ENCODE measurements around the gene C20orf204.

The C20orf204 gene

DNA sequence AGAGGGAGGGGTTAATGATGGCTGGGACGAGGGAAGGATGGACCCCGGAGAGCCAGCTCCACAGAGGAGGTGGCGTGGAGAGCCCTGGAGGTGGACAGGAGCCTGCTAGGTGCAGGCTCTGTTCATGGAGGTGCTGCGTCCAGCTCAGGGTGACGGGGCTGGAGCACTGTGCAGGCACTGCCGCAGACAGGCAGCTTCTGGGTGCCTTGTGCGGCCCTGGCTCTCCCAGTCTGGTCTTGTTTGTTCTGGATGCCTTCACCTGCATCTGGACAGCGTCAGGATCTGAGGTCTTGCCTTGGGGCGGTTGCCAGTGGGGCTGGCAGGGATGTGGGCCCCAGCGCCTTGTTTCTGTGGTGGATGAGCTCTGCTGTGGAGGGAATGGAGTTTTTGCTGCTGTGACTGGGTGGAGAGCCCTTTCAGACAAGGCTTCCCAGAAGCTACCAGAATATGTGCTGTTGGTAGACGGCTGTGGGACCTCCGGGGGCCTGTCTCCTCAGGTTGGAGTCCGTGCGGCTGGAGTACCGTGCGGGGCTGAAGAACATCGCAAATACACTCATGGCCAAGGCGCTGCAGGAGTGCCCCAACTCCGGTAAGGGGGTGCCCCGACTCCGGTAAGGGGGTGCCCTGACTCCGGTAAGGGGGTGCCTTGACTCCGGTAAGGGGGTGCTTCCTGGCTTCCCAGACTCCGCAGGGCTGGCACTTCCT is 7.8 kb upstream of the C20orf204 start:
- DNase-seq (ENCODE audit: low read depth, low spot score) = peak; percentile 53

DNA sequence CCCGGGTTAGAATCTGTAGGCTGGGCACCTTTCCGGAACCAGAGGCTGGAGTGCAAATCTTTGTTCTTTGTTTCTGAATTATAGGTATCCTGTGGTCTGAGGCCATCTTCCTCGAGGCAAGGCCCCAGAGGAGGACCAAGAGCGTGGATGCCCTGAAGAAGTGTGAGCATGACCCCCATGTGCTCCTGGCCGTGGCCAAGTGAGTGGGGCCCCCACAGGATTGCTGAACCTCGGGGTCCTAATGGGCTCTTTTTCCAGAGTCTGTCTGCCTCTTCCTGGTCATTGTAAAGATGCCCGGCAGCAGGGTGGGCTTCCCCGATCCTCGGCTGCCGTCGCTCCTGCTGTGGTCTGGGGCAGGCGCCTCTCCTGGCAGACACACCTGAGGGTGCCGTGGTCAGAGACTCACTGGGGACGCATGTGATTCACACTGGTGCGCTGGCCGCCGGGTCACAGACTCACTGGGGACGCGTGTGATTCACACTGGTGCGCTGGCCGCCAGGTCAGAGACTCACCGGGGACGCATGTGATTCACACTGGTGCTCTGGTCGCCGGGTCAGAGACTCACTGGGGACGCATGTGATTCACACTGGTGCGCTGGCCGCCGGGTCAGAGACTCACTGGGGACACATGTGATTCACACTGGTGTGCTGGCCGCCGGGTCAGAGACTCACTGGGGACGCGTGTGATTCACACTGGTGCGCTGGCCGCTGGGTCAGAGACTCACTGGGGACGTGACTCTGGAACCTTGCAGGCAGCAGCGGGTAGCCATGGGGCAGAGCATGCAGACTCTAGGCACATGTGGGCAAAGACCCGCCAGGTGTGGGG is 6.5 kb upstream of the C20orf204 start:
- DNase-seq (ENCODE audit: low read depth, low spot score) = no peak

DNA sequence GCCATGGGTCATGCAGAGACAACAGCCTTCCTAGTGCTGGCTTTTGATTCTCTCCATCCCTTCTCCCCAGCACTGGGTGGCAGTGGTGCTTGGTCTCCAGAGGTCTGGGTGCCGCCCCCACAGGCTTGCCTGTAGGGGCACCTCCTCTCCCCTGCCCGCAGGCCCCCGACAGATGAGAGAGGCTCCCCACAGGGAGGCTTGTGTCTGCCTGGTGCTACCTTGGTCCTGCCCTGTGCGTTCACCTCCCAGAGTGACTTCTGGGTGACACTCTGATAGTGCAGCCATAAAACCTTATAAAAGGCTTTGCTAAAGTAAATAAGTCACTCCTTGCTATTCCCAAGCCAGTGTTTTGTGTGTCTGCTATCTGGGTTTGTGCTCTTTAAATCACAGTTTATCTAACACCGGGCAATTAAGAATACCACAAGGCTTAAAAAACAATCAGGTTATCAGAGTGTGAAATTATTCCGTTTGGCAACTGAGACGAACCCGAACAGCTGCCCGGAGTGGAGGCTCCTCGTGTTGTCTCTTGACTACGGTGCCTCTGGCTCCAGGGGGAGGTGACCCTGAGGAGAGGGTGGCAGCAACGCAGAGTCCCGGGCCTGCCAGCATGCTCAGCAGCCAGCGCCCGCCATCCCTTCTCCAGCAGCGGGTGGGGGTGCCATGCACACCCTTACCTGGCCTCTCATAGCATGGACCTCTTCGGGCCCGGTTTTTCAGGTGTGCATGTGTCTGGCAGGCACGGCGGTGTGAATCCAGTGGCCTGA is 5.4 kb upstream of the C20orf204 start:
- no peak for DNase-seq (ENCODE audit: low read depth, low spot score)

DNA sequence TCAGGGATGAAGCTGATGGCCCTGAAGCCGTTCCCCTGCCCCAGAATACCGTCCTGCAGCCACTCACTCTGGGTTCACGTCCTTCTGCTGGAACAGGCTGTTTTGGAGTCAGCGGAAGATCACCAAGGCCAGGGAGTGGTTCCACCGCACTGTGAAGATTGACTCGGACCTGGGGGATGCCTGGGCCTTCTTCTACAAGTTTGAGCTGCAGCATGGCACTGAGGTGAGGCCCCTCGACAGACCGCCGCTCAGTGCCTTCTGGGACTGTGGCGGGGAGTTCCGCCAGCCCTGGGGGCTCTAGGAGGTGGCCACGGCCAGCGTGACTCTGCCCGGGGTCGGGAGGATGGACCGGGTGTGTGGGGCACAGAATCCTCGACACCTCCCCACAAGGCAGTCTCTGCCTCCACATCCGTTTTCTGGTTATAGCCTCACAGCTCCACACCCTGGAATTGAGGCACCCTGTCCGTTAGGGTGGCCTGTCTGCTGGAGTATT is 4.1 kb upstream of the C20orf204 start:
- DNase-seq (ENCODE audit: low read depth, low spot score) = no peak

DNA sequence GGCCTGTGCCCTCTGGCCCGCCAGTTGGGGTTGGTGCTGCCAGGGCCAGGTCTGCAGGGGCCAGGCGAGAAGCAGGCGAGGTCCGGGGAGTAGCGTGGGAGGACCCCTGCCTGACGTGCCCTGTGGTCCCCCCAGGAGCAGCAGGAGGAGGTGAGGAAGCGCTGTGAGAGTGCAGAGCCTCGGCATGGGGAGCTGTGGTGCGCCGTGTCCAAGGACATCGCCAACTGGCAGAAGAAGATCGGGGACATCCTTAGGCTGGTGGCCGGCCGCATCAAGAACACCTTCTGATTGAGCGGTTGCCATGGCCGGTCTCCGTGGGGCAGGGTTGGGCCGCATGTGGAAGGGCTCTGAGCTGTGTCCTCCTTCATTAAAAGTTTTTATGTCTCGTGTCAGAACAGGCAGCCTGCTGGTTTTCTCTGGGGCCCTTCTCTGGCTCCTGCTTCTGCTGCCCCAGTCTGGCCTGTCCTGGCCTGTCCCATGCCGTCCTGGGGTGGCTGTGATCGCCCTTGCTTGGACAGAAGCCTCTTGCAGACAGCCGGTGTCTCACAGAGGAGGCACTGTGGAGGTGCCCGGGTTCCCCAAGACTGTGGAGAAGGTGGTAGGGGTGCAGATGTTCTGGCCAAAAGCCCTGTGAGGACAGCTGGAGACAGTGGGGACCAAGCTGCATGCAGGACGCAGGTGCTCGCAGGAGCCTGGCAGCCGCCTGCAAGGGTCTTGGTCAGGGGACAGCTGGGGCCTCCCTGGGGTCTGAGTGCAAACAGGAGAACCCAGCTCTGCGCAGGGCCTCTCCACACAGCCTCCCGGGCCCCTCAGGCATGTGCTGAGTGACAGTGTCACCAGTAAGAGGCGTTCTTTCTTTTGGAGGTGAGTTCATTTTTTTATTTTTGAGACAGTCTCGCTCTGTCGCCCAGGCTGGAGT is 3.0 kb upstream of the C20orf204 start:
- DNase-seq (ENCODE audit: low read depth, low spot score) = no peak

DNA sequence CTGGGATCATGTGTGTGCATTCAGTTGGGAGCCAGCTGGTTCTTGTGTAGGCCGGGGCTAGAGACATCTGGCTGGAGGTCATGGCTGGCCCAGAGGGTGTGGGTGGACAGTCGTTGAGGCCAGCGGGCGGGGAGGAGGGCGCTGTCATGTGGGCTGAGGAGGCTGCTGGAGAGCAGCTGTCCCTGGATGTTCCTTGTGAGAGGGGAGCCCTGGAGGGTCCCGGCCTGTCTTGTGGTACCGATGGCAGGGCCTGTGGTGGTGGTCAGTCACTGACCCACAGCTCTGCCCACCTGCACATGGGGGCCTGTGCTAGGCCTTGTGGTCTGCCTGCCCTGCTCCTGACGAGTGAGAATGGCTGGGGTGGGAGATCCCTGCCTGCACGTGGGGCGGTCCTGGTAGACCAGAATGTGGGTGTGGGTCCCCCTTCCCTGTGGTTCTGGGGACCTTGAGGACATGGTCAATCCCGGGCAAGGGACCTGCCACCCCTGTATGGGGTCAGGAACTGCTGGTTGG is 1.9 kb upstream of the C20orf204 start:
- DNase-seq (ENCODE audit: low read depth, low spot score) = no peak

DNA sequence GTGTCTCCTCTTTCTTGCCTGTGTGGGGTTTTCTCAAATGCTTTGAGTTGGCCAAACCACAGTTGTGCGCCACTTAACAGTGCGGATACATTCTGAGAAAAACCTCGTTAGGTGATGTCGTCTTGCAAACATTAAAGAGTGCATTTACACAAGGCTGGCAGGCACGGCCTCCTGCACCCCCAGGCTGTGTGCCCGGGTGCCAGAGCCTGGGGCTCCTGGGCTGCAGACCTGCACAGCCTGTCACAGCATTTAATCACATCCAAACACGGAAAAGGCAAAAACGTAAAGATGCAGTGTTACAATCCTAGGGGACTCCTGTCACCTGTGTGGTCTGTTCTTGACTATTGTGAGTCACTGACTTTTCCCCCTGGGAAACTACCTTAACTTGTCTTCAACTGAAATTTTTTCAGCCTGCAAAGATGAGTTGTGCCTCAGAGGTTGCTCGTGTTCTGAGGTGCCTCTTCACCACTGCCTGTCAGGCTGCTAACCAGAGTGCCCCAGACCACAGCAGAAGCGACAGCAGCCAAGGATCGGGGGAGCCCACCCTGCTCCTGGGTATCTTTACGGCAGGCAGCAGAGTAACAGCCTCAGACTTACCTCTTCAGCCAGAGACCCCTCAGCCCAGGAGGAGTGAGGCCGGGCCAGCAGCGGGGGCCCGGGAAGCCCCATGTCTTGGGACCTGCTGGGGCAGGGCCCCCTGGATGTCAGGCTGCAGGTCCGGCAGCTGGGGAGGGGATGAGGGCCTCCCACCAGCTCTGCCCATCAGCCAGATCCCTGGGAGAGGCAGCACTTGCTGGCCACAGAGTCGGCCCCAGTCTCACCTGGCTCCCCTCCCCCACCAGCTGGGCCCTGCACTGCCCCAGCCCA is 683 bp upstream of the C20orf204 start:
- no peak for DNase-seq (ENCODE audit: low read depth, low spot score)

DNA sequence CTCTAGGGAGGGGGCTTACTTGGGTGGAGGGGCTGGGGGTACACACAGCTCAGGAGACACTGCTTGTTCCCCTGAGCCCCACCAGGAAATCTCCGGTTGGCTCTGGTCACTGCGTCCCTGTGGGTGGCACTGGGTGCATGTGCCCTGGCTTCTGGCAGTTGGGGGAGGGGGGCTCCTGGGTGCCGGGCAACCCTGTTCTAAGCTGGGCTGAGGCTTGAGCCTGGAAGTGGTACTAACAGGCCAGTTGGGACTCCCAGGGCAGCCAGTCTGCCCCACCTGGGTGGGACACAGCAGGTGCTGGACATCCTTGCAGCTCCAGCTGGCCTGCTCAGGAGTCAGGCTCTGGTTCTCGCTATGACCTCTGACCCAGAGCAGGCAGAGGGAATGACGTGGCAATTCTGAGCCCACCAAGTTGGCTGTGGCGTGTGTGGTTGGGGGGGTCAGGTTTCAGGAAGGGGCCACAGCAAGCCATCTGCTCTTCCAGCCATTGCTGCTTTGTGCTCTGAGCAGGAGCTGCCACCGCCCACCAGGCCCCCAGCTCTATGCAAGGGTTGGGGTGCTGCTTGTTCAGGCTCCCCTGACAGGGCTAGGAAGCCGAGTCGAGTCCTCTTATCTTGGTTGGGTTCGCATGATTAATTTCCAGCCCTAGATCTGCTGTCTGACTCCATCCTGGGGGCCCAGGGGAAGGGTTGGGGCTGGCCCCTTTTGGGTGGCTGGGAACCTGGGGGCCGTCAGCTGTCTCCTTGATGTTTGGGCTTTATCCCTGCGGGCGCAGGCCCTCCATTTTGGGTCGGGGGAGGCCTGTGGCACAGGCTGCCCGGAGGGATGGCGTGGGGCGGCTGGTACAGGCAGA is 590 bp downstream of the C20orf204 start:
- no peak for DNase-seq (ENCODE audit: low read depth, low spot score)

DNA sequence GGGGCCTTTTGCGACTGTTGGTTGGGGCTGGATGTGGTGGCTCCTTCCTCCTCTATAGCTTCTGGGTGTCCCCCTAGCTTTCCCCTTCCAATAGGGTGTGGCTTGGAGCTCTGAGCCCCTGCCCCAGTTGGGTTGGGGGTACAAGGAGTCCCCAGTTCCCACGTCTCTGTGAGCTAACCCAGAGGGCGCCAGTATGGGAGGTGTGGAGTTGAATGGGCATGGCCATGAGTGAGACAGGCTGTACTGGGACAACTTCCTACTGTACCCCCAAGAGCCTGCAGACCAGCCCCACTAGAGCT is 1.2 kb downstream of the C20orf204 start:
- DNase-seq (ENCODE audit: low read depth, low spot score) = no peak

DNA sequence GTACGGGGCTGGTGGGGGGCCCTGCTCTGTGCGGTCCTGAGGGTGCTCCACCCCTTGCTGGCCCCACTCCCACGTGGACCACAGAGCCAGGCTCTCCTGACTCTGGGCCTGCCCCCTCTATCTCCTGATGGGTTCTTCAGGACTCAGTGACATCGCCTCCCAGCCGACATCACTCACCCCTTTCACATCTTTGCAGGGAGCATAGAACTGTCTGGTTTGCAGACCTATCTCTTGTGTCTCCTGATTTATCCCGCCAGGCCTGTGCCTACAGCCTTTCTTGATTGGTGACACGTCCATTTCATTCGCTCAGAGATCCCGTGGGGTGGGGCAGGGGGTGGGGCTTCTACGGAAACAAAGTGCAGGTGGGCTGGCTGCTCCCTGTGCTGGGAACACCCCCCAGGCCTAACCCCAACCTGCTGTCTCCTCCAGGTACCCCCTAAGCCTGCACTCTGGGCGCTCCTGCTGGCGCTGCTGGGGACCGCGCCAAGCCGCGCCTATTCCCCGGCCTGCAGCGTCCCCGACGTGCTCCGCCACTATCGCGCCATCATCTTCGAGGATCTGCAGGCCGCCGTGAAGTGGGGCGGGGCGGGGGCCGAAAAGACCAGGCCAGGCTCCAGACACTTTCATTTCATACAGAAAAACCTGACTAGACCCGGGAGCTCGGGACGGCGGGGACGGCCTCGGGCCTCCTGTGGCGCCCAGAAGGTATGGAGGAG is 1.7 kb downstream of the C20orf204 start:
- no peak for DNase-seq (ENCODE audit: low read depth, low spot score)

DNA sequence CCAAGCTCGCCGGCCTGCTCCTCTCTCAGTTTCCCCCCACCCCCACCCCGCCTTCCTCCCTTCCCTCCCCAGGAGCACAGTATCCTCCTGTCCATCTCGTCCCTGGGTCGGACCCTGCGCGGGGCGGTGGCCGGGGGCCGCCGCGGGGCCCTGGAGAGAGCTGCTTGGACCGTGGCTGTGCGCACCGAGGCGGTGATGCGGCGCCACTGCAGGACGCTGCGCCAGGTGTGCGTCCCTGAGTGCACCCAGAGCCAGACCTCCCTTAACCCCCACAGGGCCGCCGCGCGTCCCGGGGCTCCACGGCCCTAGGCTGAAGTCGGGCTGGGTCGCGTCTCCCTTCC is 2.2 kb downstream of the C20orf204 start:
- DNase-seq (ENCODE audit: low read depth, low spot score) = no peak

DNA sequence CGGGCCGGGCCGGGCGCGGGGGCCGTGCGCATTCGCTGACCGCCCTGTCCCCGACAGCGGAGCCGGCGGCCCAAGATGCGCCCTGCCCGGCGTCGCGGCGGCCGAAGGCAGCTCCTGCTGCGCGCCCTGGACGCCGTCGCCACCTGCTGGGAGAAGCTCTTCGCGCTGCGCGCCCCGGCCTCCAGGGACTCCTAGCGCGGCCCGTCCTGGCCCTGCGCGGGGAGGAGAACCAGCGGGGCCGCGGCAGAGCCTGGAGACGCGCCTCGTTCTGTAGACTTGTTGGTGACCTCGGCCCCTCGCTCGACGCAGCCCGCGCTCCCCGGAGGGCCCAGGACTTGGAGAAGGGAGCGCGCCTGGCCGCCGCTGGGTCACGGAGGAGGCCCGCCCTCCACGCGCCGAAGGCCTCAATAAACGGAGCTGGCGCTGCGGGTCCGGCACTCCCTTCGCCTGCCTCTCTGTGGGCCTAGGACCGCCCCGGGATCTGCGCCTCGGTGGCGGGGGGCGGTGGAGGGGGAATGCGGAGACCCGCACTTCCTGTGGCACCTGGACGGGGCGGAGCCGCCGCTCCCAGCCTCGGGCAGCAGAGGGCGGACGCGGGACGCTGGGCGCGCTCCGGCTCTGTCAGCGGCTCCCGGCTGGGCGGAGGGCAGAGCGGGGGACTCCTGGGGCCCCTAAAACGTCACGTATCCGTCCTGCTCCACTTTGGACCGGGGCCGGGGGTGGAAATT is 2.7 kb downstream of the C20orf204 start:
- DNase-seq (ENCODE audit: low read depth, low spot score) = peak; percentile 78

DNA sequence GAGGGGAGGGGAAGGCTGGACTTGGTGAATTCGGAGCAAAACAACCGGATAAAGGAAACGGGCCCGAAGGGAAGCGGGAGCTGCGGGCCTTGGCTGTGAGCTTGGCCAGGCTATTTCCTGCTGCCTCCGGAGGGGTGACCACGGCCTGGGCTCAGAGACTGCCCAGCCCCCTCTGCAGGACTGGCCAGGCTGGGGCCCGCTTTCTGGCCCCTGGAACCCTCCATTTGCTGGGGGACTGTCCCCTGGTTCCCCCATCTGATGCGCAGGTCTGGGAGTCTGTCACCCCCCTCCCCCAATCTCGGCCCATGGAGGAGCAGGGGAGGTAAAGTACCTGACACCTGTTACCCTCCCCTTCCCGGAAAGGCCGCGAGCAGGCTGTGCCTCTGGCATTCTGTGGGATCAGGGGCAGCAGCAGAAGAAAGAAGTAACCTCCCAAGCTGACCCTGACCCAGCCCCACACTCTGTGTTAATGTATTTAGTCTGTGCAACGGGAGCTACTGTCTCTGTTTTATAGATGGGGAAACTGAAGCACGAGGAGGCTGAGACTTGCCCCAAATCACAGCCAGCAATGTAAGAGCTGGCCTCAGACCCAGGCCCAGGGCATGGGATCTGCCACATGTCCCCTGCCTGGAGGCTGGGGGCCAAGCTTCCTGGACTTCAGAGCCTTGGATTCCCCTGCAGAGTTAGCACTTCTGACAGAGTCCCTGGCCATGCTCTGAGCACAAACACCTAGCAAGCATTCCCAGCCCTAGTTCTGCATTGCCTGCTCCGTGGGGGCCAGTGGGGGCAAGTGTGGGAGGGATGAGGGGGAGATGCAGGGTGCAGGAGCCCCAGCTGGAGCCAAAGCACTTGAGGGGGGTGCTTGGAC is 3.5 kb downstream of the C20orf204 start:
- no peak for DNase-seq (ENCODE audit: low read depth, low spot score)

DNA sequence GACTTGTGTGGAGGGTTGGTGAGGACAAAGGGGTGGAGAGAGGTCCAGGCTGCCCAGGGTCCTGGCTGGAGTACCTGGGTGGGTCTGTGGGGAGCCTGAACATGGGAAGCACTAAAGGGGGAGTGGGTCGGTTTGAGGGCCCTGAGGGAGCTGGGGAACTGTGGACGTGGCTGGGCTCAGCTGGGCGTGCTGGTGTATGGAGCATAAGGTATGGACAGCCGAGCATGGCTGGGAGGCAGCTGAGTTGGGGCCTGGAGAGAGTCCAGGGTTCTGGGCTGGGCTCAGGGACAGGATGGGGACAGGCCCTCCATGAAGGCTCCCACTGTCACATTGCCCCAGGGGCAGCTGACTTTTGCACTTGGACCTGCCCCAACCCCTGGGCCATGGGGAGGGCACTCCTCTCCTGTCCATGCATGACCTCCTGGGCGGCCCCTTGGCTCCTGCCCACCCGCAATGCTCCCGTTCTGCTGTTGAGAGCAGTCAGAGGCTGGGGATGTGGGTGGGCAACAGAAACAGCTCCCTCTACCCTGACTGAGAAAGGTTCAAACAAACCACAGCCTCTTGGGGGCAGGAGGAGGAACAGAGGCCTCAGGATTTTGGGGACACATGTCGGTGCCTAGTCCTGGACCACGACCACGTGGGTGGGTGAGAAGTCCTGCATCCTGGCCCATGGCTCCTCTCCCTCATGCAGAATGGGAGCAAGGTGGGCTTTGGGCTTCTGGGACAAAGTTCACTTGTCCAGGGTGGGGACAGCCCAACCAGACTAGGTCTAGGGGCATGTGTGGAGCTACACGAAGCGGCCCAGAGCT is 4.5 kb downstream of the C20orf204 start:
- no peak for DNase-seq (ENCODE audit: low read depth, low spot score)

DNA sequence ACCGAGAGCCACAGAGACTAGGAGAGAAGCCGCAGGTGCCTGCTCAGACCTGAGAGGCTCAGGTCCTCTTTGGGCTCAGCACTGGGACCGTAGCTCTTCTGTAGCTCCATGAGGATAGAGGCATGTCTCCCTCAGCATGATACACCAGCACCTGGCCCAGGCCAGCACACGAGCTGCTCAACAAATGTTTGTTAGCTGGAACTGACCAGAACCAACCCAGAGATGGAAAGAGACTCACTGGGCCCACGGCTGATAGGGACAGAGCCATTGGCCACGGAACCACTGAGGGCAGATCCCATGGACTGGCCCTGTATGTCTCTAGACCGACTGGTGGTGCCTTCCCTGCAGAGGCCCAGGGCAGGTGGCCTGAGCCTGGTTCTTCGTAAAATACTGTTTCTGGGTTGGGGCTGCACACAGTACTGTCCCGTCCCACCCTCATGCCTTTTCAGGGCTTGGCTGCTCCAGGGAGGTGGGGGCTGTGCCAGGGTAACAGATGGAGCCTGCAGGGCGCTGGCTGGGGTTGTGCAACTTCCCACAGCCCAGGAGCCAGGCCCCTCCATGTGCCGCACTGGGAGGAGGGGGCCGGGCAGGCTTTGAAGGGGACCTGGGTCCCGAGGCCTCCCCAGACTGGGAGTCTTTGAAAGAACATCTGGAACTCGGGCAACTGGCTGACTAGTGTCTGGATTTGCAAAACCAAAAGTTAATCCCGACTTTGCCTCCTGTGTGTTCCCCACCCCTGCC is 5.2 kb downstream of the C20orf204 start:
- DNase-seq (ENCODE audit: low read depth, low spot score) = no peak

DNA sequence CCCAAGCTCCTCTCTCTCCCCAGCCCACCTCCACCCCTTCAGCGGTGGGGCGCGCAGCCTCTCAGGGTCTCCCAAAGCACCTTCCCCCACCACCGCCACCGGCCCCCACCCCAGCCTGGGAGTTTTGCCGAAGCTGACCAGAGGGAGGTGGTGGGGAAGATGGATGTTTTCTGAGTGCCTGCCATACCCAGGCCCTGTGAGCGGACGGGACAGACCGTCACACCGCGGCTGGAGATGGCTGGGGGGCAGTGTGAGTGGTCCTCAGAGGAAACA is 5.7 kb downstream of the C20orf204 start:
- no peak for DNase-seq (ENCODE audit: low read depth, low spot score)
